Measurements from ENCODE around the gene MGAT5.
A peak's percentile ranks its signal among the peaks of the same experiment; 100 is the strongest.

MGAT5 gene

DNA sequence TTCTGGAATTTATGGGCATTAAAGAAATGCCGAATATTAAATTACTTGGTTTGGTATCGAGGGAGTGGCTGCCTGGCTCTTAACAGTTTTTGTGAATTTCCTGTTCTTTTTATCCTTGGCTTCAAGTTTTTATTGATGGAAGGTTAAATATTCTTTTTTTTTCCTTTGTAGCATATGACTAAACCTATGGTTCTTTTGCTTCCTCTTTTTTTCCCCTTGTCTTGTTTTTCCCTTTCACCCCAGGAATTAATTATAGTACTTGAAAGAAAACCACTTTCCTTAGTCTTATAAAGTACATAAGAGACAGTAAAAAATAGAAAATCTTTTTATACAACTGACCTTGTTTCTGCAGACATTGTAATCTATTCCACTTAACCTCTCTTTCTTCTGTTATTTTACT is 42.4 kb downstream of the MGAT5 start:
- no peak overlapping the region for H3K9ac ChIP-seq (ENCODE audit: low read depth, low read length)
- H3K4me1 ChIP-seq (ENCODE audit: control insufficient read depth, insufficient read depth, low read length) = peaks cover 20% of the 10 kb centered on the region
- no peak overlapping the region for H3K4me3 ChIP-seq (ENCODE audit: low read length)
- H3K36me3 ChIP-seq (ENCODE audit: insufficient read depth, low read length) = no peaks in the 10 kb centered on the region
- no peaks in the 10 kb centered on the region for H3K9me3 ChIP-seq (replicated peaks; ENCODE audit: low read length)
- H3K4me2 ChIP-seq (ENCODE audit: low read length) = no peak overlapping the region
- no peaks in the 10 kb centered on the region for H3K27me3 ChIP-seq (ENCODE audit: control insufficient read depth, insufficient read depth, low read length)

DNA sequence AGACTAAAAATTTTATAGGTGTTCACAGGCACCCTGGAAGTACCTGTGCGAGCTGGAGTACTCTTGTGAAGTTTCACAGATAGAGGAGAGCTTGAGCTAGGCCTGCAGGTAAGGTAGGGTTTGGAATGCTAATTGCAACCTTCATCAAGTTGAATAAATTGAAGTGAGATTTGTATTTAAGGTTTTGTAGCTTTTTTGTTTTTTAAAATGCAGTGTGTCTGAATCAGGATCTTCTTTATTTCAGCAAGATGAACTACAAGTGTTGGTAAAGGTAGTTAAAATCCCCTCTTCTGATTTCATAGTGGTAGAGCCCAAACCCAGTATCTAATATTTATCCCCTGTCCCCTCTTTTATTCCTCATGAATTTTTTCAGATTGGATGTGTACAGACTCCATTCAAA is 45.5 kb downstream of the MGAT5 start:
- no peaks in the 10 kb centered on the region for H3K36me3 ChIP-seq (ENCODE audit: insufficient read depth, low read length)
- no peak overlapping the region for H3K9ac ChIP-seq (ENCODE audit: low read depth, low read length)
- no peaks in the 10 kb centered on the region for H3K9me3 ChIP-seq (replicated peaks; ENCODE audit: low read length)
- H3K4me3 ChIP-seq (ENCODE audit: low read length) = no peak overlapping the region
- H3K4me1 ChIP-seq (ENCODE audit: control insufficient read depth, insufficient read depth, low read length) = peaks cover 30% of the 10 kb centered on the region
- no peak overlapping the region for H3K4me2 ChIP-seq (ENCODE audit: low read length)
- H3K27me3 ChIP-seq (ENCODE audit: control insufficient read depth, insufficient read depth, low read length) = no peaks in the 10 kb centered on the region

DNA sequence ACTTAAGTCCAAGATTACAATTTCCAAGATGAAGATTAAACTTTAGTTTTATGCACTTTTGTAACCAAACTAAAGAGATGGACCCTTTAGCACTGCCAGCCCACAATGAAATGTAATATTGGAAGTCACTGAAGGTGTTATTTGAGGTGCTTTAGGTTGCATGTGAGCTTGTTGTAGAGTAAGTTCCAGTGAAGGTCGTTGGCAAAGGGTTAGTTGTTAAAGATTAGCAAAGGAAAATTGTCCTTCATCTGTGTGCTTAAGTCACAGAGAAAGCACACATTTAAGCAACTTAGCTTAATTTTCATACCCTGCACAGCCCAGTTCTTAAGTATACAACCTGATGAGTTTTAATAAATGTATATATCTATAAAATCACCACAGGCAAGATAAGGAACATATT is 46.7 kb downstream of the MGAT5 start:
- Histone ChIP-seq H3K9me3 (replicated peaks; ENCODE audit: low read length) (no peaks in the 10 kb centered on the region), H3K9ac (ENCODE audit: low read depth, low read length) (no peak overlapping the region), H3K27me3 (ENCODE audit: control insufficient read depth, insufficient read depth, low read length) (no peaks in the 10 kb centered on the region), H3K4me3 (ENCODE audit: low read length) (no peak overlapping the region), H3K4me2 (ENCODE audit: low read length) (no peak overlapping the region), H3K4me1 (ENCODE audit: control insufficient read depth, insufficient read depth, low read length) (peaks cover 23% of the 10 kb centered on the region), H3K36me3 (ENCODE audit: insufficient read depth, low read length) (no peaks in the 10 kb centered on the region)

DNA sequence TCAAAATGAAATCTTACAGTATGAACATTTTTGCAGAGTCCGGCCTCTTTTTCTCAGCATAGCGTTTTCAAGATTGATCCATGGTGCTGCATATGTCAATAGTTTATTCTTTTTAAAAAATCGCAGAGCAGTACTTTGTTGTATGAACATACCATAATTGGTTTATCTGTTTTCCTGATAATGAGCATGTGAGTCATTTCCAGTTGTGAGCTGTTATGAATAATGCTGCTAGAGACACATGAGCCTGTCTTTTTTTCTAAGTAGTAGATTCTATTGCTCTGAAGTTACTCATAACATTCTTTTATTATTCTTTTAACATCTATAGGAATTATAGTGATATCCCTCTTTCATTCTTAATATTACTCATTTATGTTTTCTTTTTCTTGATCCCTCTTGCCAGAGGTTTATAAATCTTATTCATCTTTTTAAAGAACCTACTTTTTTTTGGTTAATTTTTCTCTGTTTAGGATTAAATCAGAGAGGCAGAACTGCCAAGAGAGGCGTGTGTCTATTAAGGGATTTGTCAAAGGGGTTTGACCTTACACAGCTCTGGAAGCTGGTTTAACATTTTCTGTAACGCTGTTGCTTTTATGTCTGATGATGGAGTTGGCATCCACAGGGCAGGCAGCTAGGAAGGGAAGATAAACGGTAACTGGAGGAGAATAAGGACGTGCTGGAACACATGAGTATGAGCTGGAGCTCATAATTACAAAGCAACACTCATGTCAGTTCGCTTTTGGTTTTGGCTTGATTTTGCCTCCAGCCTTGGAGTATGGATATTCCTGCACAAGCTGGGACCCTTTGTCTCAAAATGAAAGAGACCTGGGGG is 47.4 kb downstream of the MGAT5 start:
- Histone ChIP-seq H3K9me3 (replicated peaks; ENCODE audit: low read length) (no peaks in the 10 kb centered on the region), H3K4me2 (ENCODE audit: low read length) (peak overlapping the region; percentile 62), H3K27me3 (ENCODE audit: control insufficient read depth, insufficient read depth, low read length) (no peaks in the 10 kb centered on the region), H3K9ac (ENCODE audit: low read depth, low read length) (no peak overlapping the region), H3K4me3 (ENCODE audit: low read length) (peak overlapping the region; percentile 30), H3K4me1 (ENCODE audit: control insufficient read depth, insufficient read depth, low read length) (peaks cover 16% of the 10 kb centered on the region), H3K36me3 (ENCODE audit: insufficient read depth, low read length) (no peaks in the 10 kb centered on the region)

DNA sequence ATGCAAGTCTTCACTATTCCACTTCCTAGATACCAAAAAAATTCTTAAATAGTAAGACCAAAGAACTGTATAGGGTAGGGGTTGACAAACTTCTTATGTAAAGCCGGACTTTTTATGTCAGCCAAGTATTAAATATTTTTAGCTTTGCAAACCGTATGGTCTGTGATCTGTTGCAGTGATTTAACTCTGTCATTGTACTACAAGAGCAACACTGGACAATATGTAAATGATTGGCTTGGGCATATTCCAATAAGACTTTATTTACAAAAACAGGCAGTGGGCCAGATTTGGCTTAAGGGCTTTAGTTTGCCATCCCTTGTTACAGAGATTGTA is 48.0 kb downstream of the MGAT5 start:
- Histone ChIP-seq H3K4me3 (ENCODE audit: low read length) (peak overlapping the region; percentile 30), H3K9ac (ENCODE audit: low read depth, low read length) (no peak overlapping the region)

DNA sequence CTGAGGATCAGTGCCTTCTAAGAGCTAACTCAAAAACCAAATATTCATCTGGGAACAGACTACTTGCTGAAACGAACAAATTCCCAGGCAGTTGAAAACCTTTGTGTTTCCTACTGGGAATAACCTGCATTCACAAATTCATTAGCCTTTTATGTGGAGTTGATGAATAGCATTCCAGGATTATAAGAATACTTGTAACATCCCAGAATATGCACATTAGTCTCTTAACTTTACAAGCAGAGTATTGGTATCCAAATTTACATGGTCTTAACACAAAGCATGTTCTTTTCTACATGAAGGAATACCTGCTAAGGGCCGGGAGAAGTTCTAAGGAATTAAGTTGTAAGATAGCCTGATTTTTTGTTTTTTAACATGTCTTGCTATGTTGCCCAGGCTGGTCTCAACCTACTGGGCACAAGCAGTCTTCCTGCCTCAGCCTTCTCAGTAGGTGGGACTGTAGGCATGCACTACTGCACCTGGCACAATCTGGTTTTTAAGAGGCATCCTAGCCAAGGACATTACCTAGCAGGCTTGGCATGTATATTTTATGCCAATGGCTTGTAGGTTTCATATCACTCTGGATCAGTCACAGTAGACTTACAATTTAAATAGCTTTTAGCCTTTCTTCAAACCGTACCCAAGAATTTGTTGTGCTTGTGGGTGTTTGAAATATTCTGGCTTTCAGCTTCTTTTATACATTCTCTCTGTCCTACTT is 50.7 kb downstream of the MGAT5 start:
- H3K9me3 ChIP-seq (replicated peaks; ENCODE audit: low read length) = no peaks in the 10 kb centered on the region
- no peaks in the 10 kb centered on the region for H3K36me3 ChIP-seq (ENCODE audit: insufficient read depth, low read length)
- peaks cover 15% of the 10 kb centered on the region for H3K4me1 ChIP-seq (ENCODE audit: control insufficient read depth, insufficient read depth, low read length)
- H3K4me2 ChIP-seq (ENCODE audit: low read length) = no peak overlapping the region
- no peak overlapping the region for H3K9ac ChIP-seq (ENCODE audit: low read depth, low read length)
- no peak overlapping the region for H3K4me3 ChIP-seq (ENCODE audit: low read length)
- H3K27me3 ChIP-seq (ENCODE audit: control insufficient read depth, insufficient read depth, low read length) = no peaks in the 10 kb centered on the region

More for the DNA sequence above, 48.0 kb downstream of the MGAT5 start:
- Histone ChIP-seq H3K4me2 (ENCODE audit: low read length) (peak overlapping the region; percentile 62), H3K36me3 (ENCODE audit: insufficient read depth, low read length) (no peaks in the 10 kb centered on the region), H3K9me3 (replicated peaks; ENCODE audit: low read length) (no peaks in the 10 kb centered on the region), H3K27me3 (ENCODE audit: control insufficient read depth, insufficient read depth, low read length) (no peaks in the 10 kb centered on the region), H3K4me1 (ENCODE audit: control insufficient read depth, insufficient read depth, low read length) (peaks cover 15% of the 10 kb centered on the region)

DNA sequence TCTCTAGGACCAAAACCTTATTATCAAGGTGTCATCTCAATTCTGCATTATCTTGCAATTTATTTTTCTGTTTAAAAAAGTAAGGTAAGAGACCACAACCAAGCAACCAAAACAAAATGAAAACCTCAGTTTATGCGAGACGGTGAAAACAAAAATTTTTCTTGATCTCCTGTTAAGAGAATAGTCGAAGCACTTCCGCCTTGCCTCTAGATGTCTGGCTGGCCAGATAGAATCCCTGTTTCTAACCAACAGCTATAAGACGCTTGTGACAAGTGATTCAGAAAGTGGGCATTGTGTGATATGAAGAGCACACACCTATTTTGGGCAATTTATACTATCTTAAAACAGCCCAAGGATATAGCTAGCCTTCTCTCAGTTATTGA is 51.2 kb downstream of the MGAT5 start:
- Histone ChIP-seq H3K9me3 (replicated peaks; ENCODE audit: low read length) (no peaks in the 10 kb centered on the region), H3K4me2 (ENCODE audit: low read length) (no peak overlapping the region), H3K4me1 (ENCODE audit: control insufficient read depth, insufficient read depth, low read length) (peaks cover 15% of the 10 kb centered on the region), H3K27me3 (ENCODE audit: control insufficient read depth, insufficient read depth, low read length) (no peaks in the 10 kb centered on the region), H3K9ac (ENCODE audit: low read depth, low read length) (no peak overlapping the region), H3K36me3 (ENCODE audit: insufficient read depth, low read length) (no peaks in the 10 kb centered on the region), H3K4me3 (ENCODE audit: low read length) (no peak overlapping the region)

DNA sequence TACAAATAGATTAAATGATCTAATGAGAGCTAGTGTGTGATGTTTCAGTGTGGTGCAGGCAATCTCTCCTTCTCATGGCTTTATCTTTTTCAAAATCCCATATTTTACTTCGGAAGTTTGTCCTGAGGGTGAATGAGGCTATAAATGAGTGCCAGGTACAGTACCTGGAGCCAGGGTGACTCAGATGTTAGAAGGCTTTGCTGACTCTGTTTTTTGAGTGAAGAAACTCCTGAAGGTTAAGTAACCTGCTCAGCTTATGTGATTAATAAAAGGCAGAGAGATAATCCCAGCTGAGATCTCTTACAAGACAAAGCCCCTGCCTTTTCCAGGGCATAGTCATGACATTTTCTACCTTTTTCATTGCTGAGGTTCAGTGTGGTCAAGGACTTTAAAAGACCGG is 52.6 kb downstream of the MGAT5 start:
- Histone ChIP-seq H3K36me3 (ENCODE audit: insufficient read depth, low read length) (no peaks in the 10 kb centered on the region), H3K9me3 (replicated peaks; ENCODE audit: low read length) (no peaks in the 10 kb centered on the region), H3K9ac (ENCODE audit: low read depth, low read length) (no peak overlapping the region), H3K4me3 (ENCODE audit: low read length) (no peak overlapping the region), H3K4me1 (ENCODE audit: control insufficient read depth, insufficient read depth, low read length) (peaks cover 7% of the 10 kb centered on the region), H3K4me2 (ENCODE audit: low read length) (no peak overlapping the region), H3K27me3 (ENCODE audit: control insufficient read depth, insufficient read depth, low read length) (no peaks in the 10 kb centered on the region)

DNA sequence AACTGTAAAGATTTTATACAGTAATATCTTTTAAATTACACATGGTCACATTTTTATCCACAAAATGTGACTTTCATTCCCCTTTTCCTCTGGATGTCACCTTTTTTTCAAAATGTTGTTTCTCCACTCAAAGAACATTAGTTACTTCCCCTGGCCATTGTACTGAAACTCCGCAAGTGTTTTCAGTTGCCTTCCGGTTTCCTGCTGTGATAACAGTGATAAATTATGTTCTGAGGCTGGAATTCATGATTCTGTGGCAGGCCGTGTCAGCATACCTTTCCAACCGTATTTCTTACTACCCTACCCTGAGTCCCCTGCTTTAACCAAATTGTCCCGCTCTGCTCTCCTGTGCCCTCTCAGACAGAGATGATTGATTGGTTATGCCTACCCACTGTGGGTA is 53.5 kb downstream of the MGAT5 start:
- no peaks in the 10 kb centered on the region for H3K27me3 ChIP-seq (ENCODE audit: control insufficient read depth, insufficient read depth, low read length)
- no peak overlapping the region for H3K4me3 ChIP-seq (ENCODE audit: low read length)
- H3K9me3 ChIP-seq (replicated peaks; ENCODE audit: low read length) = no peaks in the 10 kb centered on the region
- H3K4me1 ChIP-seq (ENCODE audit: control insufficient read depth, insufficient read depth, low read length) = no peaks in the 10 kb centered on the region
- no peak overlapping the region for H3K4me2 ChIP-seq (ENCODE audit: low read length)
- H3K9ac ChIP-seq (ENCODE audit: low read depth, low read length) = no peak overlapping the region
- no peaks in the 10 kb centered on the region for H3K36me3 ChIP-seq (ENCODE audit: insufficient read depth, low read length)

DNA sequence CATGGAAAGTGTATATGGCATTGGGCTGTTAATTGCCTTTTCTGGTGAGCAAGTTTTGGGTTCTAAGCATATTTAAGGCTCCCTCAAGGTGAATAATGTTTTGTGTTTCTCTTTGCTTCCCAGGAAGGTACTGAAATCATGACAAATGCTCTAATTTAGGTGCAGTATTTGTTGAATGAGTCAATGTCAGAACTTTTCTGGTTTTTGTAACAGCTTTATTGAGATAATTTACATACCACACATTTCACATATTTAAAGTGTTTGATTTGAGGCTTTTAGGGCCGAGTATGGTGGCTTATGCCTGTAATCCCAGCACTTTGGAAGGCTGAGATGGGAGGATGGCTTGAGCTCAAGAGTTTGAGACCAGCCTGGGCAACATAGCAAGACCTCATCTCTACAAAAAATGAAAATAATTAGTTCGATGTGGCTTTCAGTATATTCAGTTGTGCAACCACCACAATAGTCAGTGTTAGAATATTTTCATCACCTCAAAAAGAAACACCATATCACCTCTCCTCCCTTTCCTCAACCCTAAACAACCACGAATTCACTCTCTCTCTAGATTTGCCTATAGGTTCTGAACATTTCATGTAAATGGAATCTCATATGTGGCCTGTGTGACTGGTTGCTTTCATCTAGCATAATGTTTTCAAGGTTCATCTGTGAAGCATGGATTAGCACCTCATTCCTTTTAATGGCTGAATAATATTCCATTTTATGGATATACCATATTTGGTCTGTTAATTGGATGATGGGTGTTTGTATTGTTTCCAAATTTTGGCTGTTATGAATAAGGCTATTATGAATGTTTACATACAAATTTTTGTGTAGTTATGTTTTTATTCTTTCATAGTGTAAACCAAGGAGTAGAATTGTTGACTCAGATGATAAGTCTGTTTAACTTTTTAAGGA is 54.9 kb downstream of the MGAT5 start:
- Histone ChIP-seq H3K4me1 (ENCODE audit: control insufficient read depth, insufficient read depth, low read length) (no peaks in the 10 kb centered on the region), H3K36me3 (ENCODE audit: insufficient read depth, low read length) (no peaks in the 10 kb centered on the region), H3K4me2 (ENCODE audit: low read length) (no peak overlapping the region), H3K4me3 (ENCODE audit: low read length) (no peak overlapping the region), H3K9ac (ENCODE audit: low read depth, low read length) (no peak overlapping the region), H3K27me3 (ENCODE audit: control insufficient read depth, insufficient read depth, low read length) (no peaks in the 10 kb centered on the region), H3K9me3 (replicated peaks; ENCODE audit: low read length) (no peaks in the 10 kb centered on the region)
